Frontal cortex (tissue), 4 donors: ENCODE data around the gene MYBPH. TPM values are rescaled to one million over a fixed set of nuclear protein-coding genes. Genes with fewer than 3 reads are reported as not detected.
A peak's percentile ranks its signal among the peaks of the same experiment; 100 is the strongest.

Experiments used
- DNase-seq, 2 donors: peaks; one replicate each; pipeline ENCODE4 v3.0.0; 2012; ENCODE audit warnings: low spot score in 2 of 2
- FAIRE-seq: peaks from 2 replicates; lab custom pipeline; 2012; peaks lifted over from hg19 to GRCh38; lab: Jason Lieb, UNC
- total RNA-seq: library from RNA; depleted of rRNA; stranded (reverse); fragments of >200 nt; gene quantifications from one replicate; pipeline ENCODE4 v1.2.3, GENCODE V29; 2014
- donor health status: control.
- donor health status: control.
- donor health status: control.

The MYBPH gene
- total RNA-seq, 1 donor from 2014 or later = not detected

DNA sequence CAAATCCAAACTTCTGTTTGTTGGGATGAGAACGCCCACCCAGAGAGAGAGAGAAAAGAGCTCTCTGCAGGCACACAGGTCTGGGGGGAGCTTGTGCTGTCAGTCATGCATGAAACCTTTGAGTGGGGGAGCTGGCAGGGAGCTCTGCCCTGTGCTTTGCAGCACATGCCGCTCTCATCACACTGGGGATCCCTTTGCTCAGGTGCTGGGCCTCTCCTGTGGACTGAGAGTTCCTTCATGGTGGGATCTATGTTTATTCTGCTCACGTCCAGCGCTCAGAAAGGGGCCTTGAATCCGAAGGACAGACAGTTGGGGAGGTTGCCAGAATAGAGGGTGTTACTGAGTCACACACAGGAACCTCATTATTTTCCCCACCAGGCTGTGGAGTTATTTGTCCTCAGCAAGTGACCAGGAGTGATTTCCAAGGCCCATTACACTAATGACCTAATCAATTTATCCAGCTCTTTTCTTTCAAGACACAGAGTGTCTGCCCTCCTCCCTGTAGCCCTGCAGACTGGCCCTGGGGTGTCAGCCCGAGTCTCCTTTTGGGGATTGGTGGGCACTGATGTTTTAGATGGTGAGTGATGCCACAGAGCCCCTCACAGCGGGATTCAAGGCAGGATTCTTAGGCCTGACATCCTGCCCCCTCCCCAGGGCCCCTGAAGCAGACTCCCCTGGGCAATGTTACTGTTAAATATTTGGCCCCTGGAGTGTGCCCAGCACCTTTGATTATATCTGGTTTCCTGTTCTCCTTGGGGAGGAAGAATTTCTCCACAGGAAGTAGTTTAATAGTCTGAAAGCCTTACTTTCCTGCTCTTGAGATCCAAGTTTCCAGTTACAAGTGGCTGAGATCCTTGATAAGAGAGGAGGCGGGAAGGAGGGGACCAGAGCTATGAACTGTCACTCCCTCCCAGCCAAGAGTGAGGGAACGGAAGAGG, 22.3 kb downstream of the MYBPH start:
- FAIRE-seq = no peak
- DNase-seq = peak in 1 of 2 donors; percentile 51

DNA sequence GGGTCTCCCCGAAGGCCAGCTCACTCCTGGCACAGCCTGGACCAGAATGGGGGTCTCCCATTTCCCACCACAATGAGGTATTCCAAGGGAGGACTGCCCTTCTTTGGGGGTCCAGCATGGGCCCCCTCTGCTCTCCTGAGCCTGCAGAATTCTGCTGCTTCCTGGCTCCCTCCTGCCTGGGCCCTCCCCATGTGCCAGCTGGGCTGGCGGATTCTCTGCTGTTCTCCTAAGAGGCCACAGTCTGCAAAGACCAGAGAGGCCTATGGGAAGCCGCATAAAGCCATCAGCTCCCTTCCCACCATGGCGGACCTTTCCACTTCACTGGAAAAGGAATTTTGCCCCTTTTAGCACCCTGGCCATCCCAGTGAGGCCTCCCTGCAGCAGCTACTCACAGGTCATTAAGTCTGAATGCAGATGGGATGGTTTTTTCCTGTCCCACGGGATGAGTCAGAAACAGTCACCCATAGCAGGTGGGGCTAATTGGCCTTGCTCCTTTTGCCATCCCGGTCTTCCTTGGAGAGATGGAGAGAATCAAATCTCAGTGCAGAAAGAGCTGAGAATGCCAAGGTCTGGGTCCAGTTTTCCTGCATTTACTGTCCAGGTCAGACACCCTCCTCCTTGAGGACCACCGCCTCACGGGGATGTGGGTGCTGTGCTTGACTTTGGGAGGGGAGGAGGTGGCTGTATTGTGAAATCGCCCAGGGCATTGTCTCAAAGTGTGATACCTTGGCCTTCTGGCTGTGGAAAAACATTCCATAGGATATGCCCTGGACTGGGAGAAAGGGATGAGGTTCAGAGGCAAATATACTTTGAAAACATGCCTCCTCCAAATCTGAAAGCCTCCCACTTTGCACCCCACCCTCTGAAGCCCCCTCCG, 23.2 kb downstream of the MYBPH start:
- no peak for FAIRE-seq
- no peak for DNase-seq

DNA sequence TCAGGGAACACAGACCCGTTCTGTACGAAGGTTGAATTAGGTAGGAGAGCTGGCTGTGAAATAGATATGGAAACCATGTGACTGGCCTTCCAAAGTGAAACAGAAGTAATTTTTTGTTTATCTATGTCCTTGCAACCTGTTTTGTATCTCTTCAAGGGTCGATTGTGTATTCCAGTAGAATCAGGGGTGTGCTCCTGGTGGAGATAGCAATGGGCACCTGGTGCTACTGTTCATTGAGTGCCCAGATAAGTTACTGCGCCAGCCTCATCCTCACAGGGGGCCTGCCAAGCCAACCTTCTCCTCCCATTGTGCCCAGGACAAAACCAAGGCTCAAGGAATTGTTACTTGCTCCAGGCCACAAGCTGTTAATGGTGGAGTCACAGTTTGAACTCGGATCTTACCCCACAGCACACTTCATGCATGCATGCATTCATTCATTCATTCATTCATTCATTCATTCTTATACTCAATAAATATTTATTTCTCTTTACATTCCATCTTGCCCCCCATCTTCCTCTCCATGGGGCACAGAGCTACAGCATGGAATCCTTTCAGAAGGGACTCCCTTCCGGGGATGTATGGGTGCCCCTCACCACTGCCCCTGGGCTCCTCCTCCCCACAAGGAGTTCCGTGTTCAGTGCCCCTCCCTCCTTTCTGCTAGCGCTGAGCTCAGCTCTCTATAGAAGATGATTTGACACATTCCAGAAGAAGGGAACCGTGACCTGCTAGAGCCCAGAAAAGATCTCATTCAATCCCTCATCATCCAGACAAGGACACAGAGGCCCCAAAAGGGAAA, 24.1 kb downstream of the MYBPH start:
- FAIRE-seq (no peak), DNase-seq (no peak)

DNA sequence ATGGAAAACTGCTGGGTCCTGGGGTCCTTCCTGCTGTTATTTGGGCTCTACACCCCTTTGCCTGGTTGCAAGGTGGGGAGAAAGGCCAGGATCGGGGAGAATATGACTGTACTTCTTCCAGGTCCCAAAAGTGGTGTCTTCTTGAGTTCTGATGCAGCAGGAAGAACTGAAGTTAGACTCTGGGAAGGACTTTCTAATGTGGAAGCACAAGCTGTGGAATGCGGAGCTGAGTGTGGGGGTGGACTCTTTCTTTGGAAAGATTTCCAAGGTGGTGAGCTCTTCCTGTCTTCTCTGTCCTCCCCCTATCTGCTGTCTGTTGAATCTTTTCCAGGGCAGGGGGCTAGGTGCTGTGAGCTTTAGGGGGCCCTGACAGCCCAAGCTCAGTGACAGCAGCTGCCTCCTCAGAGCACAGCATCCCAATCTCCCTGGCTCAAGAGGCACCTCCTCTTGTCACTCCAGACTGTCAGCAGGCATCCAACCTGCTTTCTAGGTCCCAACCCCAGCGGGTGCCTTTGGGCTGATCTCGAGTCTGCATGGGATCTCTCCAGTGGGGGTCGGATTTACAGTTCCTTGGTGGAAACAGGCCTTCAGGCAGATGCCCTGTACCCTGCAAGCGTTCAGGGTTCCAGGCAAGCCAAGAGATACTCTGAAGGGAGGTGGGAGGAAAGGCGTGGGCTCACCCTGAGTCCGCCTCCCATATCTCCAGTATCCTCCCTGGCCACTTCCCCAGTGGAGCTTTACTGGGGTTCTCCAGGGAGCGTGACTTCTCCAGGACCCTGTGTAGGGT, 24.9 kb downstream of the MYBPH start:
- no peak for FAIRE-seq
- no peak for DNase-seq

DNA sequence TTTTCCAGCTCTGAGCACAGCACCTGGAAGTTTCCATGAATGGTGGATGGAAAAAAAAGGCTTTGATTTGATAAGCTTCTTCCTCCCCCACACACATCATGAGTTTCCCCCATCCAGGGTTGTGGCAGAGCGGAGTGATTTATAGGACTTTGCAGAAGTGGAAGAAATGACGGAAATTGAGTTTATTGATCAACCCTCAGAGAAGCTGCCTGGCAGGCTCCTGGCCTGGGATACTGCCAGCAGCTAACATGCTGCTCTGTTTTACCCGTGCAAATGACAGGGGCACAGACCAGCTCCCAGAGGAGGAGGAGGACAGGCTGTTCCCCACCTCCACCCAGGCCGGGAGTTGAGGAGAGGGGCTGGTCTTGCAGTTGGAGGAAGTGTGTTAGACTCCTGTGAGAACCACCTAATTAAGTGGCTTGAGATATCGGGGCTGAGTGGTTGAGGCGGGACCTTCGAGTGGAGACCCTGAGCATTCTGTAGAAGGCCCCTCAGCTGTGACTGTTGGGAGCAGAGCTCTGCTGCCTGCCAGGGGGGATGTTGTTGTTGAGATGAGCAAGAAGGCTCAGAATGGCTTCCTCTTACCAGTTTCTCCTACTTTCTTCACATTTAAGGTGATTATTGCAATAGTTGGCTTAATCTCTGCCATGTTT, 26.3 kb downstream of the MYBPH start:
- DNase-seq (no peak), FAIRE-seq (no peak)

DNA sequence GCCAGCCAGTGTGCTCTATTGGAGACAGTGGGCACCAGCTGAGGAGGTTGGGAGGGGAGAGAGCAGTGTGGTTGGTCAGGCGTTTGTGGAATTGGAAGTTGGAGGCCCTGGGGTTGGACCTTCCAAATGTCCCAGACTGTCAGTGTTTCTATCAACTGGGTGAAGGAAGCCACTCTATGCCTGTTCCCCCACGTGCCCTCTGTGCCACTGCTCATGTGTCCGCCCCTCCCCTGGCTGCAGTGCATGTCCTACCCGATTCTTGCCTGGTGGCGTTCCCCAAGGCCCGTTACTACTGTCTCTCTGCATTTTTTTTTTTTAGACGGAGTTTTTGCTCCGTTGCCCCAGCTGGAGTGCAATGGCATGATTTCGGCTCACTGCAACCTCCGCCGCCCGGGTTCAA, 27.0 kb downstream of the MYBPH start:
- DNase-seq = no peak
- no peak for FAIRE-seq

DNA sequence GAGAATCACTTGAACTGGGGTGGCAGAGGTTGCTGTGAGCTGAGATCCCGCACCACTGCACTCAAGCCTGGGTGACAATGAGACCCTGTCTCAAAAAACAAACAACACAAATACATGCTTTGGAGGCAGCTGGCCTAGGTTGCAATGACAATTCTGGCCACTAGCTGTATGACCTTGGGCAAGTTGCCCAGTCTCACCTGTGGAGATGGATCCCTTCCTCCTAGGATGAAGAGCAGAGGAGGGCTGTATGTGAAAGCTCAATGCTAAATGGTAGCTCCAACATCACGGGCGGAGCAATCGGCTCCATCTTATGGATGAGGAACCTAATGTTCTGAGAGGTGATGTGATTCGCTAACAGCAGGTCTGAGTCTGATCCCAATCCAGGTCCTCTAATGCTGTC, 27.5 kb downstream of the MYBPH start:
- DNase-seq (no peak), FAIRE-seq (no peak)

DNA sequence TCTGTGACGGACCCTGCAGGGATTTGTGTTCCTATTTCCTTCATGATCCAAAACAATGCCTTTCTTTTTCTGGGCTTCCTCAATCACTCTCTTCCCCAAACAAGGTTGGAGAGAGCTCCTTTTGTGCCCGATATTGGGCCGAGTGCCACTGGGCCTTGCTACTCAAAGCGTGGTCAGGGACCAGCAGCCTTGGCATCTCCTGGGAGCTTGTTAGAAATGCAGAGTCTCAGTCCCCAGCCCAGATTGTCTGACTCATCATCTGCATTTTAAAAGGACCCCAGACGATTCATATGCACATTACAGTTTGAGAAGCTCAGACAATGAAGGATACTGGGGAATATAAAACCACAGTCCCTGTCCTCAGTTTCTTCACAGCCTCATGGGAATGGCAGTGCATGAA, 28.2 kb downstream of the MYBPH start:
- FAIRE-seq (no peak), DNase-seq (no peak)

DNA sequence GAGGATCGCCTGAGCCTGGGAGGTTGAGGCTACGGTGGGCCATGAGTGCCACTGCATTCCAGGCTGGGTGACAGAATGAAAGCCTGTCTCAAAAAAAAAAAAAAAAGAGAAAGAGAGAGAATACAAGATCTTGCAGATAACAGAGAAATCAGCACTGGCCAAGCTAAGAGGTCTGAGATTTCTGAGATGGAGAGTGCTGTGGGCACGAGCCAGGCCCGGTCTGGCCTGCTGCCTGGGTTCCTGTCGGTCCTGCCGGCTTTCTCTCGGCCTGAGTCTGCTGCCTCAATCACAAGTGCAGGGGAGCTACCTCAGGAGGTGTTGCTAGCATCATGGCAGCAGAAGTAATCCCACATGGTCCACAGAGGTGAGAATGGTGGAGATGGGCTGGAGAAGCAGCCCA, 29.1 kb downstream of the MYBPH start:
- FAIRE-seq (no peak), DNase-seq (no peak)

DNA sequence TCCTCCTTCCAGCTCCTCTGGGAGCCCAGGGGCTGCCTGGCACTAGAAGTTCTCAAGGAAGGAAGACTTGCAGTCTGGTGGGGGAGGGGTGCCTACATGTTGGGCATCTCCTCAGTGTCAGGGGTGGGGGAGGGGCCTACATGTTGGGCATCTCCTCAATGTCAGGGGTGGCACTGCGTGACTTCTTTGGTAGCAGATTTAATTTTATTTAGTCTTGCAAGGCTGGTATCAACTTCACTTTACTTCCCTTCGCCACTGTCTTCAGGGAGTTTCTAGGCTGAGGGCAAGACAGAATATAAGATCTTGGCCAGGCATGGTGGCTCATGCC, 29.6 kb downstream of the MYBPH start:
- FAIRE-seq (no peak), DNase-seq (no peak)

DNA sequence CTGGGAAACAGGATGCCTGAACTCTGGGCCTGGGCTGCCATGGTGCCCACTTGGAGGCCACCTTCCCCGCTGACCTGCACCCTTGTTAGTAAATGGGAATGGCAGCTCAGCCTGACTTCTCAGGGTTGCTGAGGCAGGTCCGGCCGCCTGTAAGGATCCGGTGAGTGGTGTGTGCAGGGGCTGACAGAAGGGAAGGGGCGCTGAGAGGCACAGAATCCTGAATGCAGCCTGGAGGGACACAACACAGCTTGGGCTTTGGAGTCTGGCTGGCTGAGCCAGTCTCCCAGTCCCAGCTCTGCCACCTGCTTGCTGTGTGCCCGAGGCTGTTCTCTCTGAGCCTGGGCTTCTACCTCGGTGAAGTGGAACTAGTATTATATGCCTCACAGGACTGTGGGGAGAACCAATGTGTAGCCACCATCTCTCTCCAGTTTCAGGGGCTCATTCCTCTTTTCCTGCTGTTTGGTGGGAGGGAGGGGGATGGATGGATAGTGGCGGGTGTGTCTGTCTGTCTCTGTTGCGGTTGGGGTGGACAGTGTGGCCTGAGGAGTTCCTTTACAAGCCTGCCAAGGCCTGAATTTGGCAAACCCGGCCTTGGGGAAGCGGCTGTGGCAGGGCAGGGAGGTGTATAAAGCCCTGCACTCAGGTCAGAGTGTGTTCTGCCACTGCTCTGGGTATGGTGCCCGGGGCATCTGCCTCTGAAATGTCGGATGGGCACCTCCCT, 30.1 kb downstream of the MYBPH start:
- FAIRE-seq (no peak), DNase-seq (no peak)

DNA sequence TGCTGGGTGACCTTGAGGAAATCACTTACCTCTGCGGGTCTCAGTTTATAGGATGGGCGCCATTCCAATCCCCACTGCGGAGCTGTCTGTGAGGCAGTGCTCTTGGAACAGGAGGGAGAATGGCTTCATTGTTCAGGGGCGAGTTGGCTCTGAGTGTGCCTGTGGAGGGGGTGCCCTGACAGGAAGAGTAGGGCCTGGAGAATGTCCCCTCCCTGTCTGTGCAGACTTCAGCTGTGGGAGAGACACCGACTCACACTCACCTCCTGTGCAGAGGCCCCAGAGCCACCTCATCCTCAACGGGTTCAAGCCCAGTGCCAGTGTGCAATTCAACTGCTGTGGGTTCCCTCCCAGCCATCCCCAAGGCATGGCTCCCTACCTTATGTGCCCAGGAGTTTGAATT, 31.0 kb downstream of the MYBPH start:
- DNase-seq (peak; percentile 52), FAIRE-seq (no peak)

DNA sequence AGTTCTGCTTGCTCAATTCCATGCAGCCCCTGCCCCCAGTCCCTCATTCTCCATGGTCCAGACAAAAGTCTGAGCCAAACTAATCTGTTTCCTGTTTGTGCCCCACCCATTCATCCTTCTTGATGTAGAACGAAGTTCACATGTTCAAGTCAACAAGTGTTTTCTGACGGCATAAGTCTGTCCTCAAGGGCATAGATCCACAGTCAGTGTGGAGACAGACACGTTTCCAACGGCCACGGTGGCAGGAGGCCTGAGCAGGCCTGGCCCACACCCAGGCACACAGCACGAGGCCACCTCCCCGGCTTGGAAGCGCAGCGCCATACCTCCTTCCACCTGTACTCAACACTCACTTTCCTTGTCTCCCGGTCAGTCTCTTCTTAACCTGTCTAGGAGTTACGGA, 32.0 kb downstream of the MYBPH start:
- no peak for FAIRE-seq
- DNase-seq = no peak

DNA sequence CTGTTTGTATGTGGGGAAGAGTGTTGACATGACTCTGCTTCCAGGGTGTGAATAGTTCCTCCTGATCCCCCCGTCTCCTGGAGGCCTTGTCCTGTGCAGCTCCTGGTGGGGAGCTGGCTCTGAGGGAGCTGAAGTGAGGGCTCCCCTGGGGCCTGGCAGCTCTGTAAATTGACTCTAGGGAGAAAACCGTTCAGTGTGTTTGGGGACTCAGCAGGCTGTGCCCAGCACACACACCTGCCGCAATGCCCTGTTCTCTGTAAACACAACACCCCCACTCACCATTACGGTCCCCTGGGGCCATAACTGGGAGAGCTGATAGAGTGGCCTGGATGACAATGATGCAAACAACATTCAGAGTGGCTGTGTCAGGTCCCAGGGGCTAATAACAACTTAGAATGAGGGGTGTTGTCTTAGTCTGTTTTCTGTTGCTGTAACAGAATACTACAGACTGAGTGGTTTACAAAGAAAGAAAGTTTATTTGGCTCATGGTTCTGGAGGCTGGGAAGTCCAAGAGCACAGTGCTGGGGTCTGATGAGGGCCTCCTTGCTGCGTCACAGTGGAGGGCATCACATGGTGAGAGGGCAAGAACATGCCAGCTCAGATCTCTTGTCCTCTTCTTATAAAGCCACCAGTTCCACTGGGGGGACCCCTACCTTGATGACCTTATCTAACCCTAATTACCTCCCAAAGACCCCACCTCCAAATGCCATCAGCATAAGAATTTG, 32.8 kb downstream of the MYBPH start:
- no peak for FAIRE-seq
- no peak for DNase-seq

DNA sequence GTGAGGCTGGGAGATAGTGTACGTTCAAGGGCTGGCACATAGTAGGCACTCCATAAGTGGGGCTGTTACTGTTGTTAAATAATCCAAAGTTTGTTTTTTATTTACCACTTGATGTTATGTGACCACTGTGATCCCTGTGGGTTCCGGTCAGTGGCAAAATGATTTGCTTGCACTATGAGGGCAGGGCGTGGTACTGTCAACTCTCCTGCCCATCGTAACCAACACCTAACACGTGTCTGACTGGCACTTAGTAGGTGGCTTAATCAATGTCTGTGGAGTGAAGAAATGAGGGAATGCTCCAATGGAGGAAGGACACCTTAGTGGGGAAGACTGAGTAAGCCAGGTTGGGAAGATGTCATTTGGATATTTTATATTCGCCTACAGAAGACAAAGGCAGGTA, 33.5 kb downstream of the MYBPH start:
- no peak for DNase-seq
- no peak for FAIRE-seq

DNA sequence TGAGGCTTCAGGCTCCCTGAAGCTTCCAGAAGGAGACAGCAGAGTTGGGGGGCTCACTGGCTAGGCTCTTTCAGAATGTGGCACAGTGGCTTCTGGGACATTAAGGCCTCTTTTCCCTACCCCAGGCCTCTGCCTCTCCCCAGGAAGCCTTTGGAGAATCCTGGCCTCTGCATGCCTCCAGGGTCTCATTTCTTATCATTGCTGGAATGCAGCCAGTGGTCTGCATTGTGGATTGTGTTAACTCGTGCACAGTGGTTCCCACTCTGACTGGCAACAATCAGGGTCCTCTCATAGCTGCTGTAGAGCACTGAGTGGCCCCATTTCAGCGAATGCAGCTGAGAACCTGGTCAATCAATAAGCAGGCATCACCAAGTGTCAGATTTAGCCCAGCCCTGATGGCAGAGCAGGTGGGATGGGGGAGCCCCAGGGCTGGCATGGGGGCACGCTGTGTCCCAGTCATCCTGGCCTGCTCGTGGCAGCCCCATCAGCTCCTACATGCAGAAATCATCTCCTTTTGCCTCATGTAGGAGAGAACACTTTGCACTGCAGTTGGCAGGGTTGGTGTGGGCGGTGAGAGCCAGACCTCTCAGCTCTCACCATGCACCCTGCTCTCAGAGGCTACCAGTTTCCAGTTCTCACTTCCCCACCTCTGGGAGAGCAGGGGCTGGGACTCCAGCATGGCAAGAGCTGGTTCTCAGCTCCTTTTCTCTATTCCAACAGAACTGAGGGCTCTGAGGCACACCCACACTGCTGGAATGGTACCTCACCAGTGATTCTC, 34.7 kb downstream of the MYBPH start:
- FAIRE-seq = no peak

DNA sequence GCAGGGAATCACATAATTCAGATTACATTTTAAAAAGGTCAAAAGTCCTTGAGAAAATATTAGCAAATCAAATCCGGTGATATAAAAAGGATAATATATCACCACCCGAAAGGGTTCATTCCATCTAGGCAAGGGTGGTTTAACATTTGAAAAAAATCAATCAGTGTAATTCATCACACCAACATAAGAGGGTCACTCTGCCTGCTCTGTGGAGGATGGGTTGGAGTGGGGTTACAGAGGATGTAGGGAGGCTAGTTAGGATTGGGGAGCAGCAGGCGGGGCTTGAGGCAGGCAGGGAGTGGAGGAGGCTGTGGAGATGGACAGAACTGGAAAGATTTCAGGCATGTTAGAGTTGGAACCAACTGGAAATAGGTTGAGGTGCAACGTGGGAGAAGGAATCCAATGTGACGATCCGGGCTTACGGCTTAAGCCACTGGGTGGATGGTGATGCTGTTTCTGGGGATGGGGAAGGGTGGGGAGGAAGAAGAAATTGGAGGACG, 35.6 kb downstream of the MYBPH start:
- no peak for FAIRE-seq
- no peak for DNase-seq

More for the DNA sequence above, 34.7 kb downstream of the MYBPH start:
- DNase-seq = no peak
